SK-N-SH treated with all-trans-retinoic acid at 6 μM for 48 hours (cell line): ENCODE data around the gene PGS1.

Source experiments
- ATAC-seq: fragments of 200-7000 bp; cut with Tn5 transposase; 3 replicates; pipeline ENCODE4 v1.9.1; 2020; ENCODE audit warnings: mild to moderate bottlenecking, moderate library complexity
- ESRRG ChIP-seq: fragments of 250-450 bp; sonication (Bioruptor Pico); IDR thresholded peaks from 2 replicates; pipeline ENCODE4 v1.6.1; 2021; ENCODE audit warnings: mild to moderate bottlenecking
- OSR1 ChIP-seq: fragments of 250-450 bp; sonication (Bioruptor Pico); IDR thresholded peaks from 2 replicates; pipeline ENCODE4 v1.8.0; 2022; ENCODE audit warnings: moderate library complexity, mild to moderate bottlenecking, inconsistent platforms
- PPARA ChIP-seq: fragments of 250-450 bp; sonication (Bioruptor Pico); IDR thresholded peaks from 2 replicates; pipeline ENCODE4 v1.5.0; 2020; ENCODE audit warnings: mild to moderate bottlenecking, borderline replicate concordance
- RARB ChIP-seq: fragments of 250-450 bp; sonication (Bioruptor Pico); IDR thresholded peaks from 2 replicates; pipeline ENCODE4 v1.8.0; 2021; ENCODE audit warnings: mild to moderate bottlenecking, moderate library complexity
- SNAI2 ChIP-seq: fragments of 250-450 bp; sonication (Bioruptor Pico); IDR thresholded peaks from 2 replicates; pipeline ENCODE4 v1.5.0; 2020; ENCODE audit warnings: mild to moderate bottlenecking, moderate library complexity
- TCF4 ChIP-seq: fragments of 250-450 bp; sonication (Bioruptor Pico); IDR thresholded peaks from 2 replicates; pipeline ENCODE4 v1.8.0; 2021; ENCODE audit warnings: mild to moderate bottlenecking, moderate library complexity, borderline replicate concordance
- ZC3H10 ChIP-seq: fragments of 250-450 bp; sonication (Bioruptor Pico); IDR thresholded peaks from 2 replicates; pipeline ENCODE4 v1.5.1; 2021; ENCODE audit warnings: mild to moderate bottlenecking, moderate library complexity
- ZFP30 ChIP-seq: fragments of 450-650 bp; formaldehyde crosslinking; IDR thresholded peaks from 2 replicates; pipeline ENCODE4 v1.5.0; 2022; ENCODE audit warnings: mild to moderate bottlenecking, moderate library complexity
- ZNF70 ChIP-seq: fragments of 450-650 bp; formaldehyde crosslinking; IDR thresholded peaks from 2 replicates; pipeline ENCODE4 v1.5.0; 2020; ENCODE audit warnings: mild to moderate bottlenecking, moderate library complexity
- TF ChIP-seq, protein P1 (sequence below): fragments of 250-450 bp; sonication (Bioruptor Pico); IDR thresholded peaks from 2 replicates; pipeline ENCODE4 v1.8.0; 2020; ENCODE audit warnings: mild to moderate bottlenecking, moderate library complexity, borderline replicate concordance
- TF ChIP-seq, protein P2 (sequence below): fragments of 250-450 bp; sonication (Bioruptor Pico); IDR thresholded peaks from 2 replicates; pipeline ENCODE4 v1.8.0; 2021; ENCODE audit warnings: low read depth, mild to moderate bottlenecking, moderate library complexity, borderline replicate concordance
- TF ChIP-seq, protein P3 (sequence below): fragments of 250-450 bp; sonication (Bioruptor Pico); IDR thresholded peaks from 2 replicates; pipeline ENCODE4 v1.5.0; 2020; ENCODE audit warnings: mild to moderate bottlenecking, moderate library complexity
- TF ChIP-seq, protein P4 (sequence below): fragments of 250-450 bp; sonication (Bioruptor Pico); IDR thresholded peaks from 2 replicates; pipeline ENCODE4 v1.5.1; 2021; ENCODE audit warnings: mild to moderate bottlenecking, moderate library complexity

Gene PGS1

DNA sequence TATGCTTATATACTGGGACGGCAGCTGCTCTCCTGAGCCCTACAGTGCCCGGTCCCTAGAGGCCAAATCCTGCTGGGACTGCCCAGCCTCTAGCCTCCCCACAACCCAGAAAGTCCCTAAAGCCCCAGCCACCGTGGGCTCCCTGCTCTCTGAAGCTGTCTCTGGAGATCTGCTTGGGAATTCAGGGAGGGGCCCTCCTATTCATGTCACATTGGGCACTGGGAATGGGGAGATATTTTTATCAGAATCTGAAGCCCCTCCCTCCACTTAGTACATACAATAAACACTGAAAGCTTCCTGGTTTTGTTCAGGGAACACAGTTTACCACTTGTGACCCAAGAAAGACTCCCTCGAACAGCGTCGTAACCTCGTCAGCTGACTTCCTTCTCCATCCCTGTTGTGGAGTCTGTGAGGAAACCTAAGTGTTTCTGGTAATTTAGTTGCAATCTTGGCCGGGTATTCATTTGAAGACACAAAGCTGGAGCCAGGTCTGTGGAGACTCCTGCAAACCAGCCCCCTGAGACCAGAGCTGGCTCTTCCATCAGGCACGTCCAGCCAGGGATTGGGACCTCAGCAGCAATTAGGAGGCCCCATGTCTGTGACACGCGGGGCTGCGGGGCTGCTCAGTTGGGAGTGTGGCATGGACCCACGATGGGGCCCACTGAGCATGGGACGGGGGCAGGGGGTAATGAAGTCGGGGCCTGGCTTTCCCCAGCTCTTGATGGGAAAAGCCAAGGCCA is 38.5 kb downstream of the PGS1 start:
- ATAC-seq = no peak

DNA sequence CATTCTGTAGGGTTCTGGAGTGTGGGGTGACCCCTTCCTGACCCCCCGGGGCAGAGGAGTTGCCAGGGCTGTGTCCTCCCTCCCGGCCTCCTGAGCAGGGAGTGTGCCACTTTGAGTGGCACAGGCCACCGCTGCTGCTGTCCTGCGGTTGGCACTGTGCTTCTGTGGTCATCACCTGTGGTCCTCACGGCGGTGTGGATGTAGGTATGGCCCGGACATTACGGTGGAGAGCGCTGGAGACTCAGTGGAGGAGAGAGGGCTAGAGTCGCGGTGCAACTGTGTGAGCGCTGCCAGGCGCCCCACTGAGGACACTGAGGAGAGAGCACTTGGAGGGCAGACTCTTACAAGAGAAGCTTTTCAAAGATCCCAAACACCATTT is 39.1 kb downstream of the PGS1 start:
- ATAC-seq = no peak
- TF ChIP-seq SNAI2 (CRISPR knock-in tag) (no peak), PPARA (no peak), ZFP30 (CRISPR knock-in tag) (no peak), ESRRG (CRISPR knock-in tag) (no peak), ZNF70 (no peak)
- TF ChIP-seq, protein P1, sequence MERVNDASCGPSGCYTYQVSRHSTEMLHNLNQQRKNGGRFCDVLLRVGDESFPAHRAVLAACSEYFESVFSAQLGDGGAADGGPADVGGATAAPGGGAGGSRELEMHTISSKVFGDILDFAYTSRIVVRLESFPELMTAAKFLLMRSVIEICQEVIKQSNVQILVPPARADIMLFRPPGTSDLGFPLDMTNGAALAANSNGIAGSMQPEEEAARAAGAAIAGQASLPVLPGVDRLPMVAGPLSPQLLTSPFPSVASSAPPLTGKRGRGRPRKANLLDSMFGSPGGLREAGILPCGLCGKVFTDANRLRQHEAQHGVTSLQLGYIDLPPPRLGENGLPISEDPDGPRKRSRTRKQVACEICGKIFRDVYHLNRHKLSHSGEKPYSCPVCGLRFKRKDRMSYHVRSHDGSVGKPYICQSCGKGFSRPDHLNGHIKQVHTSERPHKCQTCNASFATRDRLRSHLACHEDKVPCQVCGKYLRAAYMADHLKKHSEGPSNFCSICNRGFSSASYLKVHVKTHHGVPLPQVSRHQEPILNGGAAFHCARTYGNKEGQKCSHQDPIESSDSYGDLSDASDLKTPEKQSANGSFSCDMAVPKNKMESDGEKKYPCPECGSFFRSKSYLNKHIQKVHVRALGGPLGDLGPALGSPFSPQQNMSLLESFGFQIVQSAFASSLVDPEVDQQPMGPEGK (CRISPR knock-in tag) = no peak

More for the DNA sequence above, 38.5 kb downstream of the PGS1 start:
- no peak for TF ChIP-seq TCF4 (CRISPR knock-in tag)

DNA sequence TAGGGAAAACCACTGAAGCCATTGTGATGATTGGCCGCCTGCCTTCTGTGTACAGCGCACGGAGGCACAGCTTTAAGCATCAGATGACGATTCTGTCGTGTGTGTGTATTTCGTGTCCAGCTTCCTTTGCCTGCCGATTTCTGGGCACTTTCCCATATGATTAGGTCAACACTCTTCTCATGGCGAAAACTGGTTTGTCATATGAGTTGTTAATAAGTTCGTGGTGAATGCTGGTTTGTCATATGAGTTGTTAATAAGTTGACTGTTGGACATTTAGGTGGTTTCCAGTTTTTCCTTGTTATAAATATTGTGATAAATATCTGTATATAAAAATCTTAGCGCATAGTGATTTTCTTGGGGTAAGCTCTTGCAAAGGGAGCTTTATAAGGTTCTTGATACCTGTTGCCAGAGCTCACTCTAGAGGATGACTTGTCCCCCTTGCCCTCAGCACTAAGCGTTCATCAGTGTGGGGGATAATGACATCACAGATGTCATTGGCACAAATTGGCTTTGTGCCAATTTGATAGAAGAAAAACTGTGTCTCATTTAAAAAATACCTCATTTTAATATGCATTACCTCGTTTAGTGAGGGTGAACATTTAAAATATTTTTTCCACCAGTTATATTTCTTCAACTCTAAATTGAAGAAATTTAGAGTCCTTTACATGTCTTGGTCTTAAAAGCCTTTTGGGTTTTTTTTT is 40.0 kb downstream of the PGS1 start:
- TF ChIP-seq PPARA = no peak
- TF ChIP-seq, protein P2, sequence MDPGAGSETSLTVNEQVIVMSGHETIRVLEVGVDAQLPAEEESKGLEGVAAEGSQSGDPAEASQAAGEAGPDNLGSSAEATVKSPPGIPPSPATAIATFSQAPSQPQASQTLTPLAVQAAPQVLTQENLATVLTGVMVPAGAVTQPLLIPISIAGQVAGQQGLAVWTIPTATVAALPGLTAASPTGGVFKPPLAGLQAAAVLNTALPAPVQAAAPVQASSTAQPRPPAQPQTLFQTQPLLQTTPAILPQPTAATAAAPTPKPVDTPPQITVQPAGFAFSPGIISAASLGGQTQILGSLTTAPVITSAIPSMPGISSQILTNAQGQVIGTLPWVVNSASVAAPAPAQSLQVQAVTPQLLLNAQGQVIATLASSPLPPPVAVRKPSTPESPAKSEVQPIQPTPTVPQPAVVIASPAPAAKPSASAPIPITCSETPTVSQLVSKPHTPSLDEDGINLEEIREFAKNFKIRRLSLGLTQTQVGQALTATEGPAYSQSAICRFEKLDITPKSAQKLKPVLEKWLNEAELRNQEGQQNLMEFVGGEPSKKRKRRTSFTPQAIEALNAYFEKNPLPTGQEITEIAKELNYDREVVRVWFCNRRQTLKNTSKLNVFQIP = no peak
- TF ChIP-seq, protein P1 (CRISPR knock-in tag) = no peak
- no peak for ATAC-seq

DNA sequence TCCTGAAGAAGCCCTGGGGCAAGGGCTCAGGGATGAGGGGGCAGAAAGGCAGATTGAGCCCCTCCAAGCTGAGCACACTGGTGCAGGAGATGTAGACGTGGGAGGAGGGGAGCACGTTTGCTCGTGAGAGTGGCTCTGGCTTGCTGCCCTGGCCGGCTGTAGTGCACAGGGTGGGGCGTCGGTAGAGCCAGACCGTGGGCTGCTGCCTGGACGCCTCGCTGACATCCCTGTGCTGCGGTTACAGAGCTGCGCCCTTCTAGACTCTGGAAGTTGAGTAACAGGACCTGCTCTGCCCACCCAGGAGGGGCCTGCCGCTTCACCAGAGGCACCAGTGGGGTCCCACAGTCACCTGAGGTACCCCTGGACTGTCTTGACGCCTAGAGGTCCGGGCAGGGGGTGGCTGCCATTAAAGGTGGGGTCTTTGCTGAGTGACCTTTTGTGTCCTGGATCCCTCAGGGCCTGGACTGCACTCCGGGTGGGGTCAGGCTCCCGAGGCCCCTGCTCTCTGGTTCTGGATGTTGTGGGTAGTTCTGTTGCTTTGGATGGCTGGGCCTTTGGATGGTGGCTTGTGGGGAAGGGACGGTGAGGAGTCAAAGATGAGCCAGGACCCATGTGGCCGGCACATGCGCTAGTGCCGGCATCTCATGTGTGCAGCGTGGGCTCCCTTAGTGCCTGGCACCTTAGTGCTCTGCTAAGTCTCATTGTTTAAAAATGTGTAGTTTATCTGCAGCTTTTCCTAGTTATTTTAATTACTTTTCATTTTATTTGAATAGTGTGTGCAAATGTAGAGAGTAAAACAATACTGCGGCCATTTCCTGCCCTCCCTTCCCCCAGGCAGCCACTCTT is 41.7 kb downstream of the PGS1 start:
- ATAC-seq = no peak
- TF ChIP-seq, protein P3, sequence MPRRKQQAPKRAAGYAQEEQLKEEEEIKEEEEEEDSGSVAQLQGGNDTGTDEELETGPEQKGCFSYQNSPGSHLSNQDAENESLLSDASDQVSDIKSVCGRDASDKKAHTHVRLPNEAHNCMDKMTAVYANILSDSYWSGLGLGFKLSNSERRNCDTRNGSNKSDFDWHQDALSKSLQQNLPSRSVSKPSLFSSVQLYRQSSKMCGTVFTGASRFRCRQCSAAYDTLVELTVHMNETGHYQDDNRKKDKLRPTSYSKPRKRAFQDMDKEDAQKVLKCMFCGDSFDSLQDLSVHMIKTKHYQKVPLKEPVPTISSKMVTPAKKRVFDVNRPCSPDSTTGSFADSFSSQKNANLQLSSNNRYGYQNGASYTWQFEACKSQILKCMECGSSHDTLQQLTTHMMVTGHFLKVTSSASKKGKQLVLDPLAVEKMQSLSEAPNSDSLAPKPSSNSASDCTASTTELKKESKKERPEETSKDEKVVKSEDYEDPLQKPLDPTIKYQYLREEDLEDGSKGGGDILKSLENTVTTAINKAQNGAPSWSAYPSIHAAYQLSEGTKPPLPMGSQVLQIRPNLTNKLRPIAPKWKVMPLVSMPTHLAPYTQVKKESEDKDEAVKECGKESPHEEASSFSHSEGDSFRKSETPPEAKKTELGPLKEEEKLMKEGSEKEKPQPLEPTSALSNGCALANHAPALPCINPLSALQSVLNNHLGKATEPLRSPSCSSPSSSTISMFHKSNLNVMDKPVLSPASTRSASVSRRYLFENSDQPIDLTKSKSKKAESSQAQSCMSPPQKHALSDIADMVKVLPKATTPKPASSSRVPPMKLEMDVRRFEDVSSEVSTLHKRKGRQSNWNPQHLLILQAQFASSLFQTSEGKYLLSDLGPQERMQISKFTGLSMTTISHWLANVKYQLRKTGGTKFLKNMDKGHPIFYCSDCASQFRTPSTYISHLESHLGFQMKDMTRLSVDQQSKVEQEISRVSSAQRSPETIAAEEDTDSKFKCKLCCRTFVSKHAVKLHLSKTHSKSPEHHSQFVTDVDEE (CRISPR knock-in tag) = no peak
- no peak for TF ChIP-seq PPARA
- no peak for TF ChIP-seq TCF4 (CRISPR knock-in tag)
- no peak for TF ChIP-seq ZC3H10 (CRISPR knock-in tag)
- no peak for TF ChIP-seq ZFP30 (CRISPR knock-in tag)
- TF ChIP-seq OSR1 (CRISPR knock-in tag) = no peak
- TF ChIP-seq, protein P2 = no peak
- TF ChIP-seq, protein P4, sequence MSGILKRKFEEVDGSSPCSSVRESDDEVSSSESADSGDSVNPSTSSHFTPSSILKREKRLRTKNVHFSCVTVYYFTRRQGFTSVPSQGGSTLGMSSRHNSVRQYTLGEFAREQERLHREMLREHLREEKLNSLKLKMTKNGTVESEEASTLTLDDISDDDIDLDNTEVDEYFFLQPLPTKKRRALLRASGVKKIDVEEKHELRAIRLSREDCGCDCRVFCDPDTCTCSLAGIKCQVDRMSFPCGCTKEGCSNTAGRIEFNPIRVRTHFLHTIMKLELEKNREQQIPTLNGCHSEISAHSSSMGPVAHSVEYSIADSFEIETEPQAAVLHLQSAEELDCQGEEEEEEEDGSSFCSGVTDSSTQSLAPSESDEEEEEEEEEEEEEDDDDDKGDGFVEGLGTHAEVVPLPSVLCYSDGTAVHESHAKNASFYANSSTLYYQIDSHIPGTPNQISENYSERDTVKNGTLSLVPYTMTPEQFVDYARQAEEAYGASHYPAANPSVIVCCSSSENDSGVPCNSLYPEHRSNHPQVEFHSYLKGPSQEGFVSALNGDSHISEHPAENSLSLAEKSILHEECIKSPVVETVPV = no peak
- TF ChIP-seq ZNF70 = no peak
- TF ChIP-seq RARB (CRISPR knock-in tag) = no peak
